Smooth muscle cell (in vitro differentiated cells): ENCODE measurements around the gene ITIH5. TPM values are rescaled to one million over a fixed set of nuclear protein-coding genes. Genes with fewer than 3 reads are reported as not detected.

Source experiments
- DNase-seq: peaks from one replicate; lab custom pipeline; 2025; ENCODE audit not compliant: unreplicated experiment; lab: John Stamatoyannopoulos, UW
- H2AFZ ChIP-seq: fragments of 200-600 bp; sonication (generic); 2 replicates; pipeline ENCODE4 v1.6.0; 2016; ENCODE audit warnings: antibody characterized with exemption, low read depth, mild to moderate bottlenecking
- H3F3A ChIP-seq: fragments of 200-600 bp; sonication (generic); 2 replicates; pipeline ENCODE4 v1.6.0; 2017; ENCODE audit warnings: antibody characterized with exemption, low read depth
- H3K27ac ChIP-seq: fragments of 200-600 bp; sonication (generic); 2 replicates; pipeline ENCODE4 v1.5.1; 2016; ENCODE audit warnings: low read depth, mild to moderate bottlenecking
- H3K27me3 ChIP-seq: fragments of 200-600 bp; sonication (generic); 2 replicates; pipeline ENCODE4 v1.6.1; 2016; ENCODE audit warnings: low read depth, mild to moderate bottlenecking
- H3K36me3 ChIP-seq: fragments of 200-600 bp; sonication (generic); 2 replicates; pipeline ENCODE4 v1.5.1; 2016; ENCODE audit warnings: low read depth
- H3K4me1 ChIP-seq: fragments of 200-600 bp; sonication (generic); 2 replicates; pipeline ENCODE4 v1.5.1; 2016; ENCODE audit warnings: low read depth
- H3K4me2 ChIP-seq: fragments of 200-600 bp; sonication (generic); 2 replicates; pipeline ENCODE4 v1.6.0; 2016; ENCODE audit warnings: mild to moderate bottlenecking
- H3K4me3 ChIP-seq: fragments of 200-600 bp; sonication (generic); 2 replicates; pipeline ENCODE4 v1.5.1; 2016; ENCODE audit warnings: mild to moderate bottlenecking
- H3K79me2 ChIP-seq: fragments of 200-600 bp; sonication (generic); 2 replicates; pipeline ENCODE4 v1.6.0; 2016; ENCODE audit warnings: low read depth, mild to moderate bottlenecking
- H3K9ac ChIP-seq: fragments of 200-600 bp; sonication (generic); 2 replicates; pipeline ENCODE4 v1.6.0; 2016; ENCODE audit warnings: low read depth
- H3K9me3 ChIP-seq: fragments of 200-600 bp; sonication (generic); replicated peaks from 2 replicates; pipeline ENCODE4 v1.5.1; 2016; ENCODE audit warnings: low read depth
- H4K20me1 ChIP-seq: fragments of 200-600 bp; sonication (generic); 2 replicates; pipeline ENCODE4 v1.6.0; 2016; ENCODE audit warnings: low read depth
- CTCF ChIP-seq: fragments of 200-600 bp; sonication (generic); IDR thresholded peaks from 2 replicates; pipeline ENCODE4 v1.5.1; 2017; ENCODE audit warnings: borderline replicate concordance, mild to moderate bottlenecking, antibody characterized with exemption; ENCODE audit not compliant: insufficient read depth, poor library complexity, severe bottlenecking
- WGBS: methylation state at CpG from one replicate; pipeline ENCODE4 v1.1.7; 2016; ENCODE audit warnings: low lambda C conversion rate; 5-methylcytosine and 5-hydroxymethylcytosine counted together
- polyA plus RNA-seq: library from polyadenylated mRNA; unstranded; fragments of >200 nt; fragmentation: Nextera tagmentation; extraction: Ambion mirVana; gene quantifications from 2 replicates; pipeline ENCODE4 v1.2.1, GENCODE V29; 2016
- total RNA-seq: library from RNA; depleted of rRNA; stranded (reverse); fragments of >200 nt; gene quantifications from 2 replicates; pipeline ENCODE4 v1.2.3, GENCODE V29; 2014

The ITIH5 gene
- total and polyA plus RNA-seq, 2 experiments from 2014 or later, result 9.1 to 12.6 TPM

GRCh38 chr10:7587168-7587864 lies 79.5 kb downstream of the ITIH5 start:
- Histone ChIP-seq H2AFZ (no peak overlapping the region), H3K4me3 (no peak overlapping the region), H3K9ac (no peak overlapping the region), H4K20me1 (no peaks in the 10 kb centered on the region), H3K79me2 (no peaks in the 10 kb centered on the region), H3K4me2 (no peak overlapping the region), H3K4me1 (no peaks in the 10 kb centered on the region), H3K27ac (no peak overlapping the region), H3K36me3 (no peaks in the 10 kb centered on the region), H3K27me3 (no peaks in the 10 kb centered on the region), H3K9me3 (no peaks in the 10 kb centered on the region), H3F3A (no peaks in the 10 kb centered on the region)
- WGBS, result 91% methylated on average over 13 of the region's 13 CpGs
- TF ChIP-seq CTCF, result no peak
- no peak for DNase-seq

DNA sequence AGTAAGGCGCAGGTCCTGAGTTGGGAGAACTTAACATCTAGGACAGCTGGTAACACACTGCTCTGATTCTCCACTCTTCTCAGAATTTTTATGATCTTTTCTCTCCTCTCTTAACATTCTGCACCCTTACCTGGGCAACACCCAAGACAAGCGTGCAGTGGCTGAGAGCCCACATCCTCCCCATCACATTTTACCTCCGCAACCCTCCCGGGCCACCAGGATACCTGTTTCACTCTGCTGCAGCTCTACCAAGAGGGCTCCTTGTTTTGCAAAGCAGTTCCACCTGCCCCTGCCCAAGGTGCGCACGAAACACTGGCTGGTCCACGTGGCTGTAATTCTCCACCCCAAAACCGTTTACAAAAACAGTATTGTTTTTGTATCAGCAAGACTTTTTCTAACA lies 81.5 kb downstream of the ITIH5 start:
- no peak for TF ChIP-seq CTCF
- Histone ChIP-seq H3K4me2 (no peak overlapping the region), H3K27me3 (no peaks in the 10 kb centered on the region), H2AFZ (no peak overlapping the region), H3K4me3 (no peak overlapping the region), H4K20me1 (no peaks in the 10 kb centered on the region), H3K4me1 (no peaks in the 10 kb centered on the region), H3K79me2 (no peaks in the 10 kb centered on the region), H3K9ac (no peak overlapping the region), H3F3A (no peaks in the 10 kb centered on the region), H3K27ac (no peak overlapping the region), H3K9me3 (no peaks in the 10 kb centered on the region), H3K36me3 (no peaks in the 10 kb centered on the region)
- no peak for DNase-seq
- 90% methylated on average over 8 of the region's 8 CpGs for WGBS

DNA sequence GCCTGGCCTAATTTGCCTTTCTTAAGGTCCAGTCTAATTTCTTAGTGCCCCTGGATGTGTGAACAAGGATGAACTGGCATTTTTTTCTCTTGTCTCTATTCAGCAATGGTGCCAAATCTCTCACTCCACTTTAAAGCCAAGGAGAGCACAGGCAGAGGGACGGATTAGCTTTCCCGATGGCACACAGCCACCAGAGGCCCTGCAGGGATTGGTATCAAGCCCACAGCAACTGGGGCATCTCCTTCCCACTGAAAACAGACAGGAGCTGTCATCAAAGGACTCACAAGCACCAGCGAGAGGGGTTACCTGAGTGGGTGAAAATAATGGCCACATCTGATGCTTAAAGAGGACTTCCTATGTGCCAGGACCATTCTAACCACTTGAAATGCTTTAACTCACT lies 83.1 kb downstream of the ITIH5 start:
- H3F3A ChIP-seq, result no peaks in the 10 kb centered on the region
- H3K4me1 ChIP-seq, result no peaks in the 10 kb centered on the region
- H3K27me3 ChIP-seq, result no peaks in the 10 kb centered on the region
- H3K79me2 ChIP-seq, result no peaks in the 10 kb centered on the region
- H4K20me1 ChIP-seq, result no peaks in the 10 kb centered on the region
- H3K36me3 ChIP-seq, result no peaks in the 10 kb centered on the region
- no peak overlapping the region for H3K4me2 ChIP-seq
- no peak for DNase-seq
- TF ChIP-seq CTCF, result no peak
- no peak overlapping the region for H3K4me3 ChIP-seq
- no peaks in the 10 kb centered on the region for H3K9me3 ChIP-seq
- H3K9ac ChIP-seq, result no peak overlapping the region
- no peak overlapping the region for H2AFZ ChIP-seq
- WGBS, result 88% methylated on average over 3 of the region's 3 CpGs
- H3K27ac ChIP-seq, result no peak overlapping the region

GRCh38 chr10:7580520-7580919 lies 86.2 kb downstream of the ITIH5 start:
- 69% methylated on average over 5 of the region's 5 CpGs for WGBS
- no peak for TF ChIP-seq CTCF
- Histone ChIP-seq H4K20me1 (no peaks in the 10 kb centered on the region), H3K27ac (no peak overlapping the region), H3K4me1 (no peaks in the 10 kb centered on the region), H3K9ac (no peak overlapping the region), H3K27me3 (no peaks in the 10 kb centered on the region), H3K4me3 (no peak overlapping the region), H3K9me3 (no peaks in the 10 kb centered on the region), H3K4me2 (no peak overlapping the region), H3F3A (no peaks in the 10 kb centered on the region), H3K79me2 (no peaks in the 10 kb centered on the region), H3K36me3 (no peaks in the 10 kb centered on the region), H2AFZ (no peak overlapping the region)
- no peak for DNase-seq
